ENCODE data around the gene PTTG1IP2.

Gene PTTG1IP2

GRCh38 chr7:90512821-90513254 is 43.4 kb downstream of the PTTG1IP2 start:
- Histone ChIP-seq H3K9ac (ENCODE audit: low read length in 2 of 2) (no peak overlapping the region), H3K36me3 (ENCODE audit: control insufficient read depth in 2 of 2, insufficient read depth in 2 of 2, low read length in 2 of 2) (no peaks in the 10 kb centered on the region), H3K4me3 (ENCODE audit: low read length in 2 of 2) (no peak overlapping the region), H3K9me3 (ENCODE audit: control insufficient read depth in 2 of 2, low read length in 2 of 2) (no peaks in the 10 kb centered on the region), H3K27ac (ENCODE audit: low read length) (no peak overlapping the region), H3K4me1 (ENCODE audit: control insufficient read depth, insufficient read depth, low read length) (no peaks in the 10 kb centered on the region), H3K27me3 (ENCODE audit: control insufficient read depth in 1 of 2, insufficient read depth in 2 of 2, low read length in 2 of 2) (no peaks in the 10 kb centered on the region)

DNA sequence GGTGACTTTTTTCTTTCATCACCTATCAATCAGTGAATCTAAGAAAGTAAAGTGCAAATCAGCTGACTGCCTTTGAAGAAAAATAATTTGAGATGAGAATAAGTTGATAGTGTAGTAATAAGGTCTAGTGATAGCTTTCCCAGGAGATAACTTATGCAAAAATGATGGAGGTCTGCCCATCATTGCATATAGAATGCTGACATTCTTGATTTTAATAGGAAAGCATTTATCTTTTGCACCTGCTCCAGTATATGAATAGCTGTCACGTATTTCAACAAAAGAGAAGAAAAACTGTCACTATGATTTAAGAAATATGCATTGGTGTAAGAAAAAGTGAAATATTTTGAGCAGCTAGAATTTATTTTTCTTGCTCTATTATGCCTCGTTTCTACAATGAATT is 46.8 kb downstream of the PTTG1IP2 start:
- H3K27ac ChIP-seq (ENCODE audit: low read length), result no peak overlapping the region
- no peak overlapping the region for H3K9ac ChIP-seq (ENCODE audit: low read length in 2 of 2)
- H3K27me3 ChIP-seq (ENCODE audit: control insufficient read depth in 1 of 2, insufficient read depth in 2 of 2, low read length in 2 of 2), result no peaks in the 10 kb centered on the region
- no peak overlapping the region for H3K4me3 ChIP-seq (ENCODE audit: low read length in 2 of 2)
- no peaks in the 10 kb centered on the region for H3K36me3 ChIP-seq (ENCODE audit: control insufficient read depth in 2 of 2, insufficient read depth in 2 of 2, low read length in 2 of 2)
- no peaks in the 10 kb centered on the region for H3K4me1 ChIP-seq (ENCODE audit: control insufficient read depth, insufficient read depth, low read length)
- H3K9me3 ChIP-seq (ENCODE audit: control insufficient read depth in 2 of 2, low read length in 2 of 2), result no peaks in the 10 kb centered on the region

- Histone ChIP-seq H3K27ac (ENCODE audit: low read length) (no peak overlapping the region), H3K9me3 (ENCODE audit: control insufficient read depth in 2 of 2, low read length in 2 of 2) (no peaks in the 10 kb centered on the region), H3K27me3 (ENCODE audit: control insufficient read depth in 1 of 2, insufficient read depth in 2 of 2, low read length in 2 of 2) (no peaks in the 10 kb centered on the region), H3K4me1 (ENCODE audit: control insufficient read depth, insufficient read depth, low read length) (no peaks in the 10 kb centered on the region), H3K36me3 (ENCODE audit: control insufficient read depth in 2 of 2, insufficient read depth in 2 of 2, low read length in 2 of 2) (no peaks in the 10 kb centered on the region), H3K9ac (ENCODE audit: low read length in 2 of 2) (no peak overlapping the region), H3K4me3 (ENCODE audit: low read length in 2 of 2) (no peak overlapping the region)
Observed at GRCh38 chr7:90518630-90519029, 49.2 kb downstream of the PTTG1IP2 start.

- Histone ChIP-seq H3K9ac (ENCODE audit: low read length in 2 of 2) (no peak overlapping the region), H3K36me3 (ENCODE audit: control insufficient read depth in 2 of 2, insufficient read depth in 2 of 2, low read length in 2 of 2) (no peaks in the 10 kb centered on the region), H3K27me3 (ENCODE audit: control insufficient read depth in 1 of 2, insufficient read depth in 2 of 2, low read length in 2 of 2) (no peaks in the 10 kb centered on the region), H3K9me3 (ENCODE audit: control insufficient read depth in 2 of 2, low read length in 2 of 2) (no peaks in the 10 kb centered on the region), H3K4me1 (ENCODE audit: control insufficient read depth, insufficient read depth, low read length) (no peaks in the 10 kb centered on the region), H3K27ac (ENCODE audit: low read length) (no peak overlapping the region), H3K4me3 (ENCODE audit: low read length in 2 of 2) (no peak overlapping the region)
Observed at GRCh38 chr7:90520484-90520883, 51.0 kb downstream of the PTTG1IP2 start.

DNA sequence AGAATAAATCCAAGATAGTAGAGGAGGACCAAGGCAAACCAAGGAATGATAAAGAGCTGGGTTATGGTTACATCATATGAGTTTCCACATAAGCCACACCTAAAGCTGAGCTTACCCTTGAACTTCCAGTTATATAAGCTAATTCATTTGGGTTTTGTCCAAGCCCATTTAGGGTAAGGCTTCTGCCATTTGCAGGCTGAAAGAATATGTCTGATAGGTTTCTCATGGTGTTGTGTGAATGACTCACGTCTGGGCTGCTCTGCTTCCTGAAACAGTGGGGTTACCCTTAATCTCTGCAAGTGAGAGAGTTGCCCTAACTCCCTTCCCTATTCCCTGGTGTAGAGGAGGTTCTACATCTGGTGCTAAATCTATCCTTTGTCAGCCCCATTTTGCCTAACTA is 60.8 kb downstream of the PTTG1IP2 start:
- Histone ChIP-seq H3K4me1 (ENCODE audit: control insufficient read depth, insufficient read depth, low read length) (no peaks in the 10 kb centered on the region), H3K27ac (ENCODE audit: low read length) (no peak overlapping the region), H3K9me3 (ENCODE audit: control insufficient read depth in 2 of 2, low read length in 2 of 2) (peaks cover 0 to 4% of the 10 kb centered on the region in 2 donors), H3K36me3 (ENCODE audit: control insufficient read depth in 2 of 2, insufficient read depth in 2 of 2, low read length in 2 of 2) (no peaks in the 10 kb centered on the region), H3K4me3 (ENCODE audit: low read length in 2 of 2) (no peak overlapping the region), H3K9ac (ENCODE audit: low read length in 2 of 2) (no peak overlapping the region), H3K27me3 (ENCODE audit: control insufficient read depth in 1 of 2, insufficient read depth in 2 of 2, low read length in 2 of 2) (no peaks in the 10 kb centered on the region)

DNA sequence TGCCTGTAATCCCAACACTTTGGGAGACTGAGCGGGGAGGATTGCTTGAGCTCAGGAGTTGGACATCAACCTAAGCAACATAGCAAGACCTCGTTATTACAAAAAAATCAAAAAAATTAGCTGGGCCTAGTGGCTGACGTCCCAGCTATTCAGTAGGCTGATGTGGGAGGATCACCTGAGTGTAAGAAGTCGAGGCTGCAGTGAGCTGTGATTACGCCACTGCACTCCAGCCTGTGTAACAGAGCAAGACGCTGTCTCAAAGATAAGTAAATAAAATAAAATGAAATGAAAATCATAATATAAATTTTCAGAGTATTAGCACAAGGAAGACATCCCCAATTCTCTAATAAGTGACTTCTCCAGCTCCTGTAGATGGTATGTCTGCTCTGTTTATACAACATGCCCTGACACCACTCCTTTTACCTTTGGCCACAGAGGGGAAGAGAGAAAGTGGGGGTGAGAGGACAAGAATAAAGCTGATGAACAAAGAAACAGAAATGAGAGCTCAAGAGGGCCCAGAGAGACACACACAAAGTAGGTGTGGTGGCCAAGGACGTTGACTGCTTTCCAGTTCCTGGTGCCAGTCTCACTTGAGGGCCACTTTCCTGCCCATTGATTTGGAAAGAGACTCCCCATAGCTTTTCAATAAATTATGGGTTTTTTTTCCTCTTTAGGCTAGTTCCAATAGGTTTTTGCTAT is 62.9 kb downstream of the PTTG1IP2 start:
- Histone ChIP-seq H3K9me3 (ENCODE audit: control insufficient read depth in 2 of 2, low read length in 2 of 2) (peaks cover 0 to 4% of the 10 kb centered on the region in 2 donors), H3K4me3 (ENCODE audit: low read length in 2 of 2) (no peak overlapping the region), H3K4me1 (ENCODE audit: control insufficient read depth, insufficient read depth, low read length) (no peaks in the 10 kb centered on the region), H3K27ac (ENCODE audit: low read length) (no peak overlapping the region), H3K36me3 (ENCODE audit: control insufficient read depth in 2 of 2, insufficient read depth in 2 of 2, low read length in 2 of 2) (no peaks in the 10 kb centered on the region), H3K9ac (ENCODE audit: low read length in 2 of 2) (no peak overlapping the region), H3K27me3 (ENCODE audit: control insufficient read depth in 1 of 2, insufficient read depth in 2 of 2, low read length in 2 of 2) (no peaks in the 10 kb centered on the region)

DNA sequence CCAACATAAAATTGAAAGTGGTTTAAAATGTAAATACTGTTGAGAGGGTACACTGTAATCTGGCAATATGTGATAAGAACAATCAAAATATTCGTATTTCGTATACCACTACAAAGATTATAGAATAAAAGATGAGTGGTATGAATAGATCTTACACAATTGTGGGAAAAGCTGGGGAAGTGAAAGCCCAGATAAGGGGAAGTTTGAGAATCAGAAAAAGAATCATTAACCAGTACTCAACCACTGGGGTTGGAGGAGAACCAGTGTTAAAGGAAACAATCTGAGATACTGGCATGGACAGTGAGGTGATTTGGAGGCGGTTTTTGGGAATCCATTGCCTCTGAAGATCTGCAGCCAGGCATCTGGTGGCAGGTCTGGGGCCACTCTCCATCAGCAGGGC is 67.0 kb downstream of the PTTG1IP2 start:
- Histone ChIP-seq H3K4me3 (ENCODE audit: low read length in 2 of 2) (no peak overlapping the region), H3K36me3 (ENCODE audit: control insufficient read depth in 2 of 2, insufficient read depth in 2 of 2, low read length in 2 of 2) (no peaks in the 10 kb centered on the region)

DNA sequence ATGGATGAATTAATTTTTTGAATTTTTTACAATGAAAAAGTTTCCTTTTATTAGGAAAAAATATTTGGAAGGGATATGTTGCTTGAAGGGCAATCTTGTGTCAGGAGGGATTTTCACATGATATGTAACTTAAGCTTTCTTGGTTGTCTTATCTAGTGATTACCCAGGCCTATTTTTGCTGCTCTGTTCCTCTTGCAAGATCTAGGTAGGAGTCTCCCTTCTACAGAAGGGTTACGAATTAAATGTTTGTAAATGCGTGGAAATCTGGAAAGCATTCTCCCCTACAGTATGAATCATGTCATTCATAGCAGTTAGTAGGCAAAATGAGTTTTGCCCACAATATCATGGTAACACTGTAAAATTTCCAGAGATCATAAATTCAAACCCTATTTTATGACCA is 69.0 kb downstream of the PTTG1IP2 start:
- Histone ChIP-seq H3K27me3 (ENCODE audit: control insufficient read depth in 1 of 2, insufficient read depth in 2 of 2, low read length in 2 of 2) (no peaks in the 10 kb centered on the region), H3K27ac (ENCODE audit: low read length) (no peak overlapping the region), H3K9me3 (ENCODE audit: control insufficient read depth in 2 of 2, low read length in 2 of 2) (no peaks in the 10 kb centered on the region), H3K9ac (ENCODE audit: low read length in 2 of 2) (no peak overlapping the region), H3K4me1 (ENCODE audit: control insufficient read depth, insufficient read depth, low read length) (no peaks in the 10 kb centered on the region), H3K36me3 (ENCODE audit: control insufficient read depth in 2 of 2, insufficient read depth in 2 of 2, low read length in 2 of 2) (no peaks in the 10 kb centered on the region), H3K4me3 (ENCODE audit: low read length in 2 of 2) (no peak overlapping the region)

More for the DNA sequence above, 67.0 kb downstream of the PTTG1IP2 start:
- Histone ChIP-seq H3K27ac (ENCODE audit: low read length) (no peak overlapping the region), H3K9me3 (ENCODE audit: control insufficient read depth in 2 of 2, low read length in 2 of 2) (no peaks in the 10 kb centered on the region), H3K9ac (ENCODE audit: low read length in 2 of 2) (no peak overlapping the region), H3K4me1 (ENCODE audit: control insufficient read depth, insufficient read depth, low read length) (no peaks in the 10 kb centered on the region), H3K27me3 (ENCODE audit: control insufficient read depth in 1 of 2, insufficient read depth in 2 of 2, low read length in 2 of 2) (no peaks in the 10 kb centered on the region)

- Histone ChIP-seq H3K4me1 (ENCODE audit: control insufficient read depth, insufficient read depth, low read length) (no peaks in the 10 kb centered on the region), H3K9me3 (ENCODE audit: control insufficient read depth in 2 of 2, low read length in 2 of 2) (no peaks in the 10 kb centered on the region), H3K9ac (ENCODE audit: low read length in 2 of 2) (no peak overlapping the region), H3K4me3 (ENCODE audit: low read length in 2 of 2) (no peak overlapping the region), H3K27ac (ENCODE audit: low read length) (no peak overlapping the region), H3K27me3 (ENCODE audit: control insufficient read depth in 1 of 2, insufficient read depth in 2 of 2, low read length in 2 of 2) (no peaks in the 10 kb centered on the region), H3K36me3 (ENCODE audit: control insufficient read depth in 2 of 2, insufficient read depth in 2 of 2, low read length in 2 of 2) (no peaks in the 10 kb centered on the region)
Observed at GRCh38 chr7:90540406-90540805, 71.0 kb downstream of the PTTG1IP2 start.

- H3K27ac ChIP-seq (ENCODE audit: low read length), result no peak overlapping the region
- no peaks in the 10 kb centered on the region for H3K4me1 ChIP-seq (ENCODE audit: control insufficient read depth, insufficient read depth, low read length)
- H3K9ac ChIP-seq (ENCODE audit: low read length in 2 of 2), result no peak overlapping the region
- no peaks in the 10 kb centered on the region for H3K9me3 ChIP-seq (ENCODE audit: control insufficient read depth in 2 of 2, low read length in 2 of 2)
- H3K27me3 ChIP-seq (ENCODE audit: control insufficient read depth in 1 of 2, insufficient read depth in 2 of 2, low read length in 2 of 2), result no peaks in the 10 kb centered on the region
- no peak overlapping the region for H3K4me3 ChIP-seq (ENCODE audit: low read length in 2 of 2)
- H3K36me3 ChIP-seq (ENCODE audit: control insufficient read depth in 2 of 2, insufficient read depth in 2 of 2, low read length in 2 of 2), result no peaks in the 10 kb centered on the region
Observed at GRCh38 chr7:90551036-90551435, 81.6 kb downstream of the PTTG1IP2 start.

DNA sequence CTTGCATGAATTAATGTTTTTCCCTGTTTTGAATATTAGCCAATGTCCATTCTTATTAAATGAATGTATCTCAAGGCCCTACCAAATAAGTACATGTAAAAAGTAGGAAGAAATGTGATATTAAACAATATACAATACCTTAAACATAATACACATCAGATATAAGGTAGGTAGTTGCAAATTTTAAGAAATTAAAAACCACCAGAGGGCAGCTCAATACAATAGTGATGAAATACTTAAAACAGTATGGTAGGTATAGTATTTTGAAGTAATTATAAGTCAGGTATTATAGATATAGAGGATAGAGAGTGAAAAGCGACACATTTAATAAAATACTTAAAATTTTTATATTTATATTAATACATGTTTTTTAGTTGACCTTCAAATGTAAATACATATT is 83.1 kb downstream of the PTTG1IP2 start:
- Histone ChIP-seq H3K9me3 (ENCODE audit: control insufficient read depth in 2 of 2, low read length in 2 of 2) (no peaks in the 10 kb centered on the region), H3K4me1 (ENCODE audit: control insufficient read depth, insufficient read depth, low read length) (no peaks in the 10 kb centered on the region), H3K27ac (ENCODE audit: low read length) (no peak overlapping the region), H3K36me3 (ENCODE audit: control insufficient read depth in 2 of 2, insufficient read depth in 2 of 2, low read length in 2 of 2) (no peaks in the 10 kb centered on the region), H3K4me3 (ENCODE audit: low read length in 2 of 2) (no peak overlapping the region), H3K9ac (ENCODE audit: low read length in 2 of 2) (no peak overlapping the region), H3K27me3 (ENCODE audit: control insufficient read depth in 1 of 2, insufficient read depth in 2 of 2, low read length in 2 of 2) (no peaks in the 10 kb centered on the region)

Data from stomach smooth muscle (tissue), 2 donors.